OCI-LY3 (cell line): ENCODE data around the gene SACM1L.

Source experiments
- H2AFZ ChIP-seq: fragments of 200-600, 300-600 bp; shearing (Covaris generic); 2 replicates; pipeline ENCODE4 v1.6.0; 2014; ENCODE audit warnings: antibody characterized with exemption, low read depth, low read length
- H3K27ac ChIP-seq: fragments of 200-600, 300-600 bp; sonication (generic); 2 replicates; pipeline ENCODE4 v1.5.1; 2014; ENCODE audit warnings: mild to moderate bottlenecking, low read length, moderate library complexity, mixed read lengths
- H3K27me3 ChIP-seq: fragments of 200-600, 300-600 bp; sonication (generic); 2 replicates; pipeline ENCODE4 v1.6.1; 2014; ENCODE audit warnings: low read depth, low read length, mixed read lengths
- H3K36me3 ChIP-seq: fragments of 200-600, 300-600 bp; sonication (generic); replicated peaks from 2 replicates; pipeline ENCODE3; 2014; ENCODE audit warnings: low read depth, low read length, mixed read lengths
- H3K4me1 ChIP-seq: fragments of 300-600, 200-600 bp; sonication (generic); 2 replicates; pipeline ENCODE4 v1.6.1; 2014; ENCODE audit warnings: low read length, mixed read lengths
- H3K4me2 ChIP-seq: fragments of 200-600, 300-600 bp; sonication (generic); 2 replicates; pipeline ENCODE4 v1.6.1; 2014; ENCODE audit warnings: low read length, mixed read lengths
- H3K4me3 ChIP-seq: fragments of 300-600, 200-600 bp; sonication (generic); 2 replicates; pipeline ENCODE4 v1.5.1; 2014; ENCODE audit warnings: antibody characterized with exemption, mild to moderate bottlenecking, low read length, moderate library complexity
- H3K79me2 ChIP-seq: fragments of 300-600, 200-600 bp; shearing (Covaris generic); 2 replicates; pipeline ENCODE4 v1.6.1; 2014; ENCODE audit warnings: mild to moderate bottlenecking, low read length, mixed read lengths
- H3K9ac ChIP-seq: fragments of 300-600, 200-600 bp; shearing (Covaris generic); 2 replicates; pipeline ENCODE4 v1.6.0; 2014; ENCODE audit warnings: mild to moderate bottlenecking, low read length, moderate library complexity
- H3K9me3 ChIP-seq: fragments of 200-600, 300-600 bp; shearing (Covaris generic); 2 replicates; pipeline ENCODE4 v1.6.1; 2014; ENCODE audit warnings: low read length, mixed read lengths; ENCODE audit not compliant: insufficient read depth
- H4K20me1 ChIP-seq: fragments of 200-600, 300-600 bp; sonication (generic); 2 replicates; pipeline ENCODE4 v1.6.1; 2016; ENCODE audit warnings: low read length, mixed read lengths; ENCODE audit not compliant: insufficient read depth
- CTCF ChIP-seq: fragments of 200-600, 300-600 bp; sonication (generic); IDR thresholded peaks from 2 replicates; pipeline ENCODE4 v1.5.1; 2014; ENCODE audit warnings: antibody characterized with exemption, low read length, low read depth
- EZH2phosphoT487 ChIP-seq: fragments of 200-600 bp; shearing (Covaris generic); IDR thresholded peaks from 2 replicates; pipeline ENCODE4 v1.6.1; 2018; ENCODE audit warnings: antibody characterized with exemption, mixed run types, low read depth

SACM1L gene

GRCh38 chr3:45765266-45765851 lies 76.2 kb downstream of the SACM1L start:
- H2AFZ ChIP-seq: no peak overlapping the region
- TF ChIP-seq CTCF (no peak), EZH2phosphoT487 (no peak)
- H3K4me3 ChIP-seq: no peak overlapping the region
- no peaks in the 10 kb centered on the region for H3K4me1 ChIP-seq
- H3K79me2 ChIP-seq: no peaks in the 10 kb centered on the region
- no peaks in the 10 kb centered on the region for H3K36me3 ChIP-seq
- H4K20me1 ChIP-seq: no peaks in the 10 kb centered on the region
- no peak overlapping the region for H3K27ac ChIP-seq
- 0 out of 2 replicates have a peak, but pooled peaks cover 8% of the 10 kb centered on the region for H3K9me3 ChIP-seq
- H3K4me2 ChIP-seq: no peak overlapping the region
- no peak overlapping the region for H3K9ac ChIP-seq
- peaks cover 35% of the 10 kb centered on the region for H3K27me3 ChIP-seq

- no peaks in the 10 kb centered on the region for H3K4me1 ChIP-seq
- H3K9ac ChIP-seq: no peak overlapping the region
- peaks cover 41% of the 10 kb centered on the region for H3K27me3 ChIP-seq
- no peak overlapping the region for H3K4me2 ChIP-seq
- H4K20me1 ChIP-seq: no peaks in the 10 kb centered on the region
- TF ChIP-seq CTCF: no peak
- TF ChIP-seq EZH2phosphoT487: no peak
- H3K9me3 ChIP-seq: 0 out of 2 replicates have a peak, but pooled peaks cover 8% of the 10 kb centered on the region
- H2AFZ ChIP-seq: no peak overlapping the region
- no peak overlapping the region for H3K27ac ChIP-seq
- no peaks in the 10 kb centered on the region for H3K79me2 ChIP-seq
- no peaks in the 10 kb centered on the region for H3K36me3 ChIP-seq
- H3K4me3 ChIP-seq: no peak overlapping the region
These were observed 76.8 kb downstream of the SACM1L start for GRCh38 chr3:45765958-45766357.

GRCh38 chr3:45771166-45771775 lies 82.1 kb downstream of the SACM1L start:
- Histone ChIP-seq H3K4me2 (no peak overlapping the region), H3K36me3 (no peaks in the 10 kb centered on the region)

GRCh38 chr3:45771831-45772230 lies 82.6 kb downstream of the SACM1L start:
- TF ChIP-seq EZH2phosphoT487 (no peak), CTCF (no peak)
- H3K27me3 ChIP-seq: peaks cover 63% of the 10 kb centered on the region
- H4K20me1 ChIP-seq: no peaks in the 10 kb centered on the region
- no peak overlapping the region for H2AFZ ChIP-seq
- H3K4me1 ChIP-seq: no peaks in the 10 kb centered on the region
- H3K79me2 ChIP-seq: no peaks in the 10 kb centered on the region
- H3K36me3 ChIP-seq: no peaks in the 10 kb centered on the region
- no peak overlapping the region for H3K4me3 ChIP-seq
- H3K27ac ChIP-seq: no peak overlapping the region
- H3K9me3 ChIP-seq: 0 out of 2 replicates have a peak, but pooled peaks cover 8% of the 10 kb centered on the region
- no peak overlapping the region for H3K4me2 ChIP-seq
- no peak overlapping the region for H3K9ac ChIP-seq

More at GRCh38 chr3:45771166-45771775, 82.1 kb downstream of the SACM1L start:
- H2AFZ ChIP-seq: no peak overlapping the region
- no peaks in the 10 kb centered on the region for H3K79me2 ChIP-seq
- TF ChIP-seq EZH2phosphoT487: no peak
- 0 out of 2 replicates have a peak, but pooled peaks cover 8% of the 10 kb centered on the region for H3K9me3 ChIP-seq
- no peaks in the 10 kb centered on the region for H4K20me1 ChIP-seq
- H3K9ac ChIP-seq: no peak overlapping the region
- peaks cover 61% of the 10 kb centered on the region for H3K27me3 ChIP-seq
- no peak overlapping the region for H3K27ac ChIP-seq
- H3K4me1 ChIP-seq: no peaks in the 10 kb centered on the region
- no peak overlapping the region for H3K4me3 ChIP-seq
